ENCODE measurements around the gene SLC39A11.

Gene SLC39A11

DNA sequence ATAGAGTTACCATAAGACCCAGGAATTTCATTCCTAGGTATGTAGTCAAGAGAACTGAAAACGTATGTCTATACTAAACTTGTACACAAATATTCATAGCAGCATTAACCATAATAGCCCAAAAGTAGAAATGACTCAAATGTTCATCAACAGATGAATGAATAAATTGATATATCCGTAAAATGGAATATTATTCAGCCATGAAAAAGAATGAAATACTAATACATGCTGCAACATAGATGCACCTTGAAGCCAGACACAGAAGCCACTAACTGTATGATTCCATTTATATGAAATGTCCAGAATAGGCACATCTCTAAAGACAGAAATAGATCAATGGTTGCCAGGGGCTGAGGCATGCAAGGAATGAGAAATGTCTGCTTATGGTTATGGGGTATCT is 484.1 kb downstream of the SLC39A11 start:
- no peak for DNase-seq (ENCODE audit: low read depth)
- no peak overlapping the region for H3K4me3 ChIP-seq (ENCODE audit: low read length)
- TF ChIP-seq, protein P1, sequence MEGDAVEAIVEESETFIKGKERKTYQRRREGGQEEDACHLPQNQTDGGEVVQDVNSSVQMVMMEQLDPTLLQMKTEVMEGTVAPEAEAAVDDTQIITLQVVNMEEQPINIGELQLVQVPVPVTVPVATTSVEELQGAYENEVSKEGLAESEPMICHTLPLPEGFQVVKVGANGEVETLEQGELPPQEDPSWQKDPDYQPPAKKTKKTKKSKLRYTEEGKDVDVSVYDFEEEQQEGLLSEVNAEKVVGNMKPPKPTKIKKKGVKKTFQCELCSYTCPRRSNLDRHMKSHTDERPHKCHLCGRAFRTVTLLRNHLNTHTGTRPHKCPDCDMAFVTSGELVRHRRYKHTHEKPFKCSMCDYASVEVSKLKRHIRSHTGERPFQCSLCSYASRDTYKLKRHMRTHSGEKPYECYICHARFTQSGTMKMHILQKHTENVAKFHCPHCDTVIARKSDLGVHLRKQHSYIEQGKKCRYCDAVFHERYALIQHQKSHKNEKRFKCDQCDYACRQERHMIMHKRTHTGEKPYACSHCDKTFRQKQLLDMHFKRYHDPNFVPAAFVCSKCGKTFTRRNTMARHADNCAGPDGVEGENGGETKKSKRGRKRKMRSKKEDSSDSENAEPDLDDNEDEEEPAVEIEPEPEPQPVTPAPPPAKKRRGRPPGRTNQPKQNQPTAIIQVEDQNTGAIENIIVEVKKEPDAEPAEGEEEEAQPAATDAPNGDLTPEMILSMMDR (conservative IDR thresholded peaks at IDR 0.05; ENCODE audit: low read length) = no peak

DNA sequence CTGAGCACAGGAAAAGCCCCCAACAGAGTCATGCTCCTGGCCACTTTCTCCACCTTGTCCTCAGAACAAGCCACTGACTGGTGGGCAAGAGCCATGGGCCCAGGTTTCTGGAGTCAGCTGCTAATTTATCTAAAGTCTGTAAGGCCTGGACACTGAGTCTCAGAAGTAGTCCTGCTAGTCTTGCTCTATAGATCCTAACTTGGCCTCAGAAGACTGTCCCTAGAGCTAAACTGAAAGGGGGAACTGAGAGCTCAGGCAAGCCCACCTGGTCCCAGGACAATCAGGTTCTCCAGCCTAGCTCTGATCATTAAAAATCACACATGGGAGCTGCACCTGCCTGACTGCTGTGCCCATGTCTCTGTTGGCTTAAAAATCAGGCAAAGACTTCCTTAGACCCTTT is 485.8 kb downstream of the SLC39A11 start:
- DNase-seq (ENCODE audit: low read depth) = no peak
- TF ChIP-seq, protein P1 (conservative IDR thresholded peaks at IDR 0.05; ENCODE audit: low read length) = no peak
- H3K4me3 ChIP-seq (ENCODE audit: low read length) = no peak overlapping the region

DNA sequence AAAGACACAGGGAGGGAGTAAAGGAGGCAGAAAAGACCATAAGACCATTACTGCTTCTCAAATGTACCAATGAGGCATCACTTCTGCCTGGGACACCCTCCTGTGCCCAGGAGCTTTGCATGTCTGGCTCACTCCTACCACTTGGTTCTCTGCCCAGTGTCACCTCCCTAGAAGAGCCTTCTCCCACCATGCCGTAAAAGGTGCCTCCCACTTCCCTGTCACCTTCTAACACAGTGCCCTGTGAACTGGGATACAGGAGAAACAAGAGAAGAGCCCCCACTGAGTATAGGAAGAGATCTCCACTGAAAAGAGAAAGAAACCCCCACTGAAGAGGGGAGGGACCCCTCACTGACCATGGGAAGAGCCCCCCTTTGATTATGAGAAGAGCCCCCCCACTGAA is 486.9 kb downstream of the SLC39A11 start:
- DNase-seq (ENCODE audit: low read depth) = no peak
- TF ChIP-seq, protein P1 (conservative IDR thresholded peaks at IDR 0.05; ENCODE audit: low read length) = no peak
- H3K4me3 ChIP-seq (ENCODE audit: low read length) = no peak overlapping the region

- TF ChIP-seq, protein P1 (conservative IDR thresholded peaks at IDR 0.05; ENCODE audit: low read length) = no peak
- no peak overlapping the region for H3K4me3 ChIP-seq (ENCODE audit: low read length)
- DNase-seq (ENCODE audit: low read depth) = no peak
These were observed 488.0 kb downstream of the SLC39A11 start for GRCh38 chr17:72604518-72604917.

- H3K4me3 ChIP-seq (ENCODE audit: low read length) = no peak overlapping the region
- TF ChIP-seq, protein P1 (conservative IDR thresholded peaks at IDR 0.05; ENCODE audit: low read length) = no peak
- peak; percentile 54 for DNase-seq (ENCODE audit: low read depth)
These were observed 488.9 kb downstream of the SLC39A11 start for GRCh38 chr17:72603420-72604242.

- DNase-seq (ENCODE audit: low read depth) = peak; percentile 67
- H3K4me3 ChIP-seq (ENCODE audit: low read length) = no peak overlapping the region
- TF ChIP-seq, protein P1 (conservative IDR thresholded peaks at IDR 0.05; ENCODE audit: low read length) = peak; percentile 46
These were observed 489.7 kb downstream of the SLC39A11 start for GRCh38 chr17:72602517-72603419.
